Left ventricle myocardium superior (tissue), 1 donor: Measurements from ENCODE around the gene GTF2I. TPM values are rescaled to one million over a fixed set of nuclear protein-coding genes. Genes with fewer than 3 reads are reported as not detected.
"Not testable (repeated sequence)": the region's sequence is repeated elsewhere in the genome, so short reads cannot be mapped to it uniquely, and the experiment has no call there.

Source experiments
- ATAC-seq: fragments of 200-7000 bp; cut with Tn5 transposase; one replicate; pipeline ENCODE4 v1.9.1; 2020; ENCODE audit warnings: mild to moderate bottlenecking, moderate library complexity
- DNase-seq: peaks from one replicate; pipeline ENCODE4 v3.0.0-alpha.2; 2020
- intact Hi-C: fragments of 100-400 bp; cut with micrococcal nuclease; formaldehyde crosslinking; loops from one replicate; pipeline ENCODE4 v1.11.0; 2022
- total RNA-seq: library from RNA; stranded (reverse); fragmentation: NEBNext Ultra II Directional; extraction: Animal tissue kit (Norgen Biotek cat#: 25700); gene quantifications from one replicate; pipeline ENCODE4 v1.2.1, GENCODE V29; 2021
- donor health status: DM: no; HTN: yes; CAD: no; lungs with severe emphysema.

The GTF2I gene
- total RNA-seq, 1 donor from 2014 or later, result 134 TPM

GRCh38 chr7:74765205-74765918 is 107.8 kb downstream of the GTF2I start:
- DNase-seq, intact Hi-C loops: not testable (repeated sequence)
- peak; percentile 58 for ATAC-seq

DNA sequence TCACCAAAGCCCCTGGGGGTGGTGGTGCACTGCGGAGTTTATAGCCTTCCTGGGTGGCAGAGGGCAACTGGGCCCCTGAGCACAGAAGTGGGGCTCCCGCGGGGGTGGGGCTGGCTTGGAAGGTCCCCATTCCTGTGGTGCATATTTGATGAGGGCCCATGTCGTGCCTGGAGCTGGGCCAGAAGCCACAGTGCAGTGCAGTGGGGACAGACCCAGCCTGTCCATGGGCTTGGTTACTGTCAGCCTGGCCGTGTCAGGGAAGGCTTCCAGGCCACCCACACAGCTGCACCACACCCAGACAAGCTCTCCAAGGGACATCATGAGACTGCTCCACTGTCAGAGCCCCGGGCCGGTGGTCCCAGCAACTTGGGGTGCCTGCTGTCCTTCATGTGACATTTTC is 109.0 kb downstream of the GTF2I start:
- DNase-seq, intact Hi-C loops: not testable (repeated sequence)
- peak; percentile 53 for ATAC-seq

- intact Hi-C loops, ATAC-seq: not testable (repeated sequence)
- peak; percentile 15 for DNase-seq
Measured at GRCh38 chr7:74766991-74767390, 109.5 kb downstream of the GTF2I start.

DNA sequence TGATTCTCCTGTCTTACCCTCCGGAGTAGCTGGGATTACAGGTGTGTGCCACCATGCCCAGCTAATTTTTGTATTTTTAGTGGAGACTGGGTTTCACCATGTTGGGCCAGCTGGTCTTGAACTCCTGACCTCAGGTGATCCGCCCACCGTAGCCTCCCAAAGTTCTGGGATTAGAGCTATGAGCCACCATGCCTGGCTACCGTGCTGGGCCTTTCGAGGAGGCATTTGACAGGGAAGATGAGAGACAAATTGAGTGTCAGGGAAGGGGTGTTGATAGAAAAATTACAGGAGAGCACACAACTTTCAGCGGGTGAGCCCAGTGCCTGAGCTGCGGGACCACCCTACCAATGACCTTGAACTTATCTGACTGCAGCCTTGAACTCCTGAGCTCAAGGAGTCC is 112.5 kb downstream of the GTF2I start:
- ATAC-seq, intact Hi-C loops, DNase-seq: not testable (repeated sequence)

DNA sequence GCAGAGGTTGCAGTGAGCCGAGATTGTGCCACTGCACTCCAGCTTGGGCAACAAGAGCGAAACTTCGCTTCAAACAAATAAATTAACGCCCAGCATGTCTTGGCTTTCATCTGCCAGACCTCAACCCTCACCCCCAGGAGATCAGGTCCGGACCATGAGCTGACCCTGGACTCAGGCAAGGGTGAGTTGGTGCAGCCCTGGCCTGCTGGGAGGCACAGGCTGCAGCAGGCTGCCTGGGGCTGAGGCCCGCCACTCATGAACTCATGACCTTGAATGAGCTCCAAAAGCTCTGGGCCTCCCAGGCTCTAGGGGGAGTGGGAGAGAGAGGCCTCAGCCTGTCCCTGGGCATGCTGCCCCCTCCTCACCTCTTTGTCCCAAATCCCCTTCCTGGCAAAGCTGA is 114.6 kb downstream of the GTF2I start:
- ATAC-seq, intact Hi-C loops: not testable (repeated sequence)
- DNase-seq, result peak; percentile 25

- DNase-seq, intact Hi-C loops: not testable (repeated sequence)
- peak; percentile 81 for ATAC-seq
Measured at GRCh38 chr7:74773760-74774750, 116.5 kb downstream of the GTF2I start, which contains the start of gene NCF1. Gene NCF1, plus strand, starts transcription at chr7:74774011. Its CDS starts 21 bp downstream, at chr7:74774032.

- ATAC-seq, DNase-seq, intact Hi-C loops: not testable (repeated sequence)
Measured at GRCh38 chr7:74775111-74775510, 117.6 kb downstream of the GTF2I start.

DNA sequence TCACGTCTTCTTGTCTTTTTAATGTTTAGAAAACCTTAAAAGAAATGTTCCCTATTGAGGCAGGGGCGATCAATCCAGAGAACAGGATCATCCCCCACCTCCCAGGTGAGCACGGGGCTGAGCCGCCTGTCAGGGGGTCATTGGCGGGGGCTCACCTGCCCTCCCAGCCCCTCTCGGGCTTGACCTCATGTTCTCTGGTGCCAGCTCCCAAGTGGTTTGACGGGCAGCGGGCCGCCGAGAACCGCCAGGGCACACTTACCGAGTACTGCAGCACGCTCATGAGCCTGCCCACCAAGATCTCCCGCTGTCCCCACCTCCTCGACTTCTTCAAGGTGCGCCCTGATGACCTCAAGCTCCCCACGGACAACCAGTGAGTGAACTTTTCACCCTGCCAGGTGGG is 121.5 kb downstream of the GTF2I start:
- intact Hi-C loops, ATAC-seq, DNase-seq: not testable (repeated sequence)

GRCh38 chr7:74781746-74782145 is 124.2 kb downstream of the GTF2I start:
- ATAC-seq, intact Hi-C loops, DNase-seq: not testable (repeated sequence)

DNA sequence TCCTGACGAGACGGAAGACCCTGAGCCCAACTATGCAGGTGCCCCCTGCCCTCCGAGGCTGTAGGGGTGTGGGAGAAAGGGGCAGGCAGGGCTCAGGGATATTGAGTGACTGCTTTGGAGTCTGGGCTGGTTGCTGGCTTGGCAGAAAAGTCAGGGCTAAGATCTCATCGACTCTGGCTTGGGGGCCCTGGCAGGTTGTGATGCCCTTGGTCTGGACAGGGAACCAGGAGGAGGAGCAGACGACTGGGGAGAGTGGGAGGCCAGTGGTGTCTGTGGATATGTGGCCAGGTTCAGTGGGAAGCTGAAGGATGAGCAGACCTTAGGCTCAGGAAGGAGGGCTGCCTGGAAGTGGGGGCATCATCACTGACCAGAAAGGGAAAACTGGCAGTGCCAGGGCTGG is 126.1 kb downstream of the GTF2I start:
- DNase-seq, ATAC-seq, intact Hi-C loops: not testable (repeated sequence)

GRCh38 chr7:74788369-74789150 is 131.0 kb downstream of the GTF2I start:
- DNase-seq, result peak; percentile 97
- intact Hi-C loops, result not testable (repeated sequence)
- peak; percentile 97 for ATAC-seq

- ATAC-seq, result peak; percentile 16
- intact Hi-C loops, DNase-seq: not testable (repeated sequence)
Measured at GRCh38 chr7:74789200-74789736, 131.8 kb downstream of the GTF2I start.

DNA sequence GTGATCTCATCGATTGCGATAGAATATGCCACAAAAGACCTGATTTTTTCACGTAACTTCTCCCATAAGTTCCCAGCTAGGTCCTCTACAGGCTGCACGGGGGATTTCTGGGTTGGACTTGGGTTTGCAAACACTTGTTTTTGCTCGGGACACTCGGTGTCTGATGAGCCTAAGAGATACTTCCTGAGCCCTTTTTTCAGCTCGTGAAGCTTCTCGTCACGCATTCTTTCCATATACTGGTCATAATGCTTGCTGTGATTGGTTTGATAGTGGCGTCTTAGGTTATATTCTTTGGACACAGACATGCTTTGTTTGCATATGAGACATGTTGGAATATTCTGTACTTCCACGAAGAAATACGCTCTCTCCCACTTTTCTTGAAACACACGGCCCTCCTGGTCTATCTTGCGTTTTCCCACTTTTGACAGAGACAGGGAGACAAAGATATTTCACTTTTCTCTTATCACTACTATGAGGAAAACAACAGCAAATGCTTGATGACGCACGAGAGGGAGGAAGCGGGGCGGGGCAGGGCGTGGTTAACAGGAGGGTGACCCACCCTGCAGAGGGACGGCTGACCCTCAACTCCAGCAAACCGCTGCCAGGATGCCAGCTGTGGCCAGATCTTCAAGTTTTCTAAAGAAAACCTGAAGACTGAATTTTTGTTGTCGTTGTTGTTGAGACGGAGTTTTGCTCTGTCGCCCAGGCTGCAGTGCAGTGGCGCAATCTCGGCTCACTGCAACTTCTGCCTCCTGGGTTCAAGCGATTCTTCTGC is 140.5 kb downstream of the GTF2I start:
- intact Hi-C loops, ATAC-seq, DNase-seq: not testable (repeated sequence)

DNA sequence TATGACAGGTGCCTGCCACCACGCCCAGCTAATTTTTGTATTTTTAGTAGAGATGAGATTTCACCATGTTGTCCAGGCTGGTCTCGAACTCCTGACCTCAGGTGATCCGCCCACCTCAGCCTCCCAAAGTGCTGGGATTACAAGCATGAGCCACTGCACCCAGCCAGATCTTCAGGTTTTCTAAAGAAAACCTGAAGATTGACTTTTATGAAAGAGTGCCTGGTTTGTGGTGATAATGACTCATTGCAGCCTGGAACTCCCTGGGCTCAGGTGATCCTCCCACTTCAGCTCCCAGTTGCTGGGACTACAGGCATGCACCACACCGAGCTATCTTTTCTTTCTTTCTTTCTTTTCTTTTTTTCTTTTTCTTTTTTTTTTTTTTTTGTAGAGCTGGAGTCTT is 141.1 kb downstream of the GTF2I start:
- DNase-seq, ATAC-seq, intact Hi-C loops: not testable (repeated sequence)
